Endothelial cell of umbilical vein (primary cell): ENCODE results near the gene ADGRD1. TPM values are rescaled to one million over a fixed set of nuclear protein-coding genes. Genes with fewer than 3 reads are reported as not detected.

ENCODE experiments used
- BruUV-seq: library from RNA; stranded (reverse); fragments of 400-500 nt; replicated peaks from 2 replicates; lab custom pipeline; 2021; lab: Mats Ljungman, UMichigan
- CTCF ChIA-PET: fragments of 300-600, 350-600 bp; sonication (Branson Sonifier 250); formaldehyde crosslinking; loops from one replicate; lab custom pipeline; 2021; ENCODE audit warnings: antibody characterized with exemption, inconsistent platforms; lab: Charles Lee
- POLR2A ChIA-PET: fragments of 300-600, 350-600 bp; sonication (Branson Sonifier 250); formaldehyde crosslinking; loops from one replicate; lab custom pipeline; 2021; ENCODE audit warnings: antibody characterized with exemption, inconsistent platforms; lab: Charles Lee
- DNase-seq: peaks from one replicate; pipeline ENCODE4 v3.0.0-alpha.2; 2011; ENCODE audit warnings: low read depth, low spot score
- FAIRE-seq: peaks from 2 replicates; lab custom pipeline; 2011; peaks lifted over from hg19 to GRCh38; lab: Jason Lieb, UNC
- H2AFZ ChIP-seq: 2 replicates; pipeline ENCODE4 v1.6.0; 2012; ENCODE audit warnings: low read depth, low read length, control low read depth, inconsistent platforms
- H3K27ac ChIP-seq: 2 replicates; pipeline ENCODE4 v1.5.1; 2011; ENCODE audit warnings: low read depth, mild to moderate bottlenecking, control low read depth, low read length, moderate library complexity; ENCODE audit not compliant: insufficient read depth
- H3K27me3 ChIP-seq, 2 experiments: 2 replicates each; pipeline versions ENCODE4 v1.6.0 to v1.6.1; 2011; ENCODE audit warnings: low read length in 2 of 2, mixed read lengths in 1 of 2; ENCODE audit not compliant: control insufficient read depth in 2 of 2, insufficient read depth in 2 of 2
- H3K36me3 ChIP-seq, 2 experiments: 2 replicates in 1 of 2; 3 replicates in 1 of 2; pipeline ENCODE4 v1.5.1; 2011; ENCODE audit warnings: low read length in 2 of 2, mild to moderate bottlenecking in 1 of 2, moderate library complexity in 1 of 2; ENCODE audit not compliant: control insufficient read depth in 2 of 2, insufficient read depth in 2 of 2; ENCODE audit errors: extremely low read depth in 1 of 2
- H3K4me1 ChIP-seq: 3 replicates; pipeline ENCODE4 v1.5.1; 2011; ENCODE audit warnings: mild to moderate bottlenecking, low read length; ENCODE audit not compliant: control insufficient read depth, insufficient read depth; ENCODE audit errors: extremely low read depth
- H3K4me2 ChIP-seq: 2 replicates; pipeline ENCODE4 v1.6.1; 2011; ENCODE audit warnings: low read length, control low read depth, mixed read lengths; ENCODE audit not compliant: insufficient read depth
- H3K4me3 ChIP-seq, 3 experiments: fragments of 200-600 bp in 1 of 3; sonication (generic), shearing (Covaris generic) in 1 of 3; replicated peaks in 1 of 3; 2 replicates each; pipeline ENCODE4 v1.5.1; 2011 to 2016; ENCODE audit warnings: control low read depth in 3 of 3, low read length in 3 of 3, mild to moderate bottlenecking in 2 of 3, inconsistent platforms in 1 of 3, low read depth in 1 of 3, moderate library complexity in 1 of 3; ENCODE audit not compliant: insufficient read depth in 1 of 3
- H3K79me2 ChIP-seq: 2 replicates; pipeline ENCODE4 v1.6.0; 2012; ENCODE audit warnings: low read length, inconsistent platforms; ENCODE audit not compliant: control insufficient read depth, insufficient read depth
- H3K9ac ChIP-seq: replicated peaks from 2 replicates; pipeline ENCODE3; 2011; ENCODE audit warnings: low read length, control low read depth; ENCODE audit not compliant: insufficient read depth; ENCODE audit errors: extremely low read depth
- H3K9me1 ChIP-seq: replicated peaks from 3 replicates; pipeline ENCODE4 v1.6.0; 2011; ENCODE audit warnings: mild to moderate bottlenecking, low read length; ENCODE audit not compliant: control insufficient read depth, insufficient read depth; ENCODE audit errors: extremely low read depth
- H3K9me3 ChIP-seq: replicated peaks from 2 replicates; pipeline ENCODE4 v1.5.1; 2012; ENCODE audit warnings: low read length, inconsistent platforms; ENCODE audit not compliant: control insufficient read depth, insufficient read depth
- H4K20me1 ChIP-seq: replicated peaks from 2 replicates; pipeline ENCODE3; 2011; ENCODE audit warnings: mild to moderate bottlenecking, low read length; ENCODE audit not compliant: control insufficient read depth, insufficient read depth; ENCODE audit errors: extremely low read depth
- CTCF ChIP-seq, 2 donors: IDR thresholded peaks; 1 replicate in 1 of 2; 2 replicates in 1 of 2; pipeline ENCODE4 v1.5.1; 2011; ENCODE audit warnings: low read length in 2 of 2, mild to moderate bottlenecking in 2 of 2, moderate library complexity in 2 of 2, control low read depth in 1 of 2, inconsistent platforms in 1 of 2, low read depth in 1 of 2; ENCODE audit not compliant: insufficient read depth in 1 of 2; ENCODE audit errors: extremely low read depth in 1 of 2
- EZH2 ChIP-seq: IDR thresholded peaks from 2 replicates; pipeline ENCODE4 v1.6.1; 2012; ENCODE audit warnings: borderline replicate concordance, low read depth, mild to moderate bottlenecking, moderate library complexity, low read length, inconsistent platforms; ENCODE audit not compliant: severe bottlenecking
- FOS ChIP-seq: IDR thresholded peaks from 2 replicates; pipeline ENCODE4 v1.6.1; 2011; ENCODE audit warnings: mild to moderate bottlenecking, low read length, moderate library complexity, borderline replicate concordance; ENCODE audit not compliant: insufficient read depth
- GATA2 ChIP-seq: IDR thresholded peaks from 2 replicates; pipeline ENCODE4 v1.7.0; 2011; ENCODE audit warnings: low read depth, mild to moderate bottlenecking, moderate library complexity, mixed read lengths, low read length; ENCODE audit not compliant: insufficient read length, insufficient read depth
- JUN ChIP-seq: IDR thresholded peaks from 2 replicates; pipeline ENCODE4 v1.6.1; 2011; ENCODE audit warnings: borderline replicate concordance, low read depth; ENCODE audit not compliant: insufficient read length, insufficient read depth
- MYC ChIP-seq: IDR thresholded peaks from one replicate; pipeline ENCODE4 v1.6.1; 2011; ENCODE audit warnings: mild to moderate bottlenecking, low read depth, low read length
- POLR2A ChIP-seq: IDR thresholded peaks from 2 replicates; pipeline ENCODE4 v1.6.1; 2012; ENCODE audit warnings: low read depth, mild to moderate bottlenecking, control low read depth, low read length
- POLR2AphosphoS5 ChIP-seq: IDR thresholded peaks from 2 replicates; pipeline ENCODE4 v1.6.1; 2012; ENCODE audit warnings: low read depth, mild to moderate bottlenecking, control low read depth, low read length, moderate library complexity; ENCODE audit not compliant: insufficient read depth
- dilution Hi-C: fragments of 300-500 bp; cut with MboI; formaldehyde crosslinking; loops from one replicate; pipeline ENCODE4 v1.15.0; 2019; ENCODE audit warnings: low sequenced_read_pairs; ENCODE audit not compliant: extremely low pct_ligation_motif_present
- intact Hi-C: fragments of 100-400 bp; cut with micrococcal nuclease; formaldehyde crosslinking; loops from one replicate; pipeline ENCODE4 v1.10.0; 2022
- polyA plus RNA-seq, 4 experiments: library from polyadenylated mRNA; depleted of rRNA in 3 of 4; stranded (reverse) in 3 of 4; unstranded in 1 of 4; fragments of >200 nt; gene quantifications; 2 replicates each; pipeline versions ENCODE4 v1.2.1 to v1.2.3, GENCODE V29; 2011 to 2012; ENCODE audit warnings: missing spikeins in 1 of 4
- total RNA-seq: library from RNA; stranded (reverse); gene quantifications from 2 replicates; pipeline ENCODE4 v1.2.3, GENCODE V29; 2021
- TF ChIP-seq, protein P1 (sequence below): IDR thresholded peaks from 2 replicates; pipeline ENCODE4 v1.6.1; 2011; ENCODE audit not compliant: insufficient read depth, insufficient read length

Gene ADGRD1
- total and polyA plus RNA-seq, 2 donors (not counting 3 experiments of a cell fraction or from before 2014, with no cell fraction given): 0.07 TPM; not detected in 1

DNA sequence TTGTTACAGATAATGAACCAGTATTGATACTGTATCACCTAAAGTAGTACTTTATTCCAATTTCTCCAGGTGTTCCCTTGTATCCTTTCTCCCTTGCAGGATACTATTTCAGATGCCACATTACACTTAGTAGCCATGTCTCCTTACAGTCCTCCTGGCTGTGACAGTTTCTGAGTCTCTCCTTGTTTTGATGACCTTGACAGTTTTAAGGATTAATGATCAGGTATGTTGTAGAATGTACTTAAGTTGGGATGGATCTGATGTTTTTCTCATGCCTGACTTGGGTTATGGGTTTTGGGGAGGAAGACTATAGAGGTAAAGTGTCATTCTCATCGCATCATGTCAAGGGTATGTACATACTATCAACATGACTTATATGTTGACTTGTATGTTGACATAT lies 193.6 kb downstream of the ADGRD1 start:
- intact Hi-C loops: no loop called here
- Histone ChIP-seq H3K79me2 (no peaks in the 10 kb centered on the region), H3K27ac (no peak overlapping the region), H3K9me1 (no peaks in the 10 kb centered on the region), H3K4me2 (no peak overlapping the region), H2AFZ (no peak overlapping the region), H3K27me3 (no peaks in the 10 kb centered on the region), H3K36me3 (no peaks in the 10 kb centered on the region), H3K9ac (no peak overlapping the region), H3K4me3 (no peak overlapping the region), H4K20me1 (no peaks in the 10 kb centered on the region), H3K4me1 (no peaks in the 10 kb centered on the region), H3K9me3 (no peaks in the 10 kb centered on the region)
- dilution Hi-C loops: no loop called here
- no TSS peak for BruUV-seq
- DNase-seq (no peak), FAIRE-seq (no peak)
- POLR2A ChIA-PET: no interaction called here
- CTCF ChIA-PET: no interaction called here
- no peak for TF ChIP-seq FOS
- TF ChIP-seq JUN: no peak
- no peak for TF ChIP-seq CTCF (IDR thresholded peaks at IDR 0.05; ENCODE audit: extremely low read depth in 1 of 2, insufficient read depth in 1 of 2, low read depth in 1 of 2, low read length in 2 of 2)
- no peak for TF ChIP-seq MYC
- TF ChIP-seq, protein P1, sequence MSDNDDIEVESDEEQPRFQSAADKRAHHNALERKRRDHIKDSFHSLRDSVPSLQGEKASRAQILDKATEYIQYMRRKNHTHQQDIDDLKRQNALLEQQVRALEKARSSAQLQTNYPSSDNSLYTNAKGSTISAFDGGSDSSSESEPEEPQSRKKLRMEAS: no peak
- no peak for TF ChIP-seq POLR2AphosphoS5
- TF ChIP-seq EZH2: no peak
- TF ChIP-seq GATA2: no peak
- no peak for TF ChIP-seq POLR2A
